MM.1S (cell line): ENCODE data around the gene TBC1D20.

ENCODE experiments used
- CTCF ChIP-seq: fragments of 300-600 bp; sonication (generic); IDR thresholded peaks from 2 replicates; pipeline ENCODE4 v1.5.1; 2016; ENCODE audit warnings: antibody characterized with exemption, low read length, mixed read lengths
- EZH2 ChIP-seq: fragments of 300-600 bp; sonication (generic); optimal IDR thresholded peaks from 2 replicates; pipeline ENCODE3; 2017; ENCODE audit warnings: low read depth, mild to moderate bottlenecking, antibody characterized with exemption, low read length, mixed read lengths
- EZH2phosphoT487 ChIP-seq: fragments of 300-600 bp; sonication (generic); IDR thresholded peaks from 2 replicates; pipeline ENCODE4 v1.6.1; 2018; ENCODE audit warnings: antibody characterized with exemption, low read length

- TF ChIP-seq EZH2 (no peak), CTCF (no peak), EZH2phosphoT487 (no peak)
These were observed 54.1 kb downstream of the TBC1D20 start, which contains the start of gene RBCK1 for GRCh38 chr20:407953-408842.
